Large intestine (tissue), 3 donors: ENCODE data around the gene PIK3C2B. TPM values are rescaled to one million over a fixed set of nuclear protein-coding genes. Genes with fewer than 3 reads are reported as not detected.

Experiments used
- DNase-seq, 2 donors: peaks; one replicate each; pipeline versions ENCODE4 v3.0.0 to v3.0.0-alpha.2; 2013
- H3K27ac ChIP-seq: one replicate; pipeline ENCODE4 v1.5.1; 2013; ENCODE audit warnings: low read length
- H3K27me3 ChIP-seq: 2 replicates; pipeline ENCODE4 v1.6.1; 2013; ENCODE audit warnings: low read length; ENCODE audit not compliant: control insufficient read depth, insufficient read depth
- H3K36me3 ChIP-seq: 2 replicates; pipeline ENCODE4 v1.6.1; 2013; ENCODE audit warnings: low read length; ENCODE audit not compliant: control insufficient read depth, insufficient read depth
- H3K4me1 ChIP-seq: one replicate; pipeline ENCODE4 v1.6.1; 2013; ENCODE audit warnings: low read length; ENCODE audit not compliant: control insufficient read depth, insufficient read depth
- H3K4me3 ChIP-seq: one replicate; pipeline ENCODE4 v1.5.1; 2013; ENCODE audit warnings: low read length
- H3K9me3 ChIP-seq: one replicate; pipeline ENCODE4 v1.6.1; 2013; ENCODE audit warnings: mild to moderate bottlenecking, low read depth, low read length, moderate library complexity; ENCODE audit not compliant: control insufficient read depth
- WGBS: methylation state at CpG from one replicate; pipeline ENCODE4 v1.1.5; 2013; ENCODE audit warnings: low lambda C conversion rate; ENCODE audit not compliant: insufficient coverage; 5-methylcytosine and 5-hydroxymethylcytosine counted together
- polyA plus RNA-seq: library from polyadenylated mRNA; unstranded; fragments of 120-200 nt; gene quantifications from one replicate; pipeline ENCODE4 v1.2.1, GENCODE V29; 2013

Gene PIK3C2B
- polyA plus RNA-seq, 1 donor = 26.3 TPM

DNA sequence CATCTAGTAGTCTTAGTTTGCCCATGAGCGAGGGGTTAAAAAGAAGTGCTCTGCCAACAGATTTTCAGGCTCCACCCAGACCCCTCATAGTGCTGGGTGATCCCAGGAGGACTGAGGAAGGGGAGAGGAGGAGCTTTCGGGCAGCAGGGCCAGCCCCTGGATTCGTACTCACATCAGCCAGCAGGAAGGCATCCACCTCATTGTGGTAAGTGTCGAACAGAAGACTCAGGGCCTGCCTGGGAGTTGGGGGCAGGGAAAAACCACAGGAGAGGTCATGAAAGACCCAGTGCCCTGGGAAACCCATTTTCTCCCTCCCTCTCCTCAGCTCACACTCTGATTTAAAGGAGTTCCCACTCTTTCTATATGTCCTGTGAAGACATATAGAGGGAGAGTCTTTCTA, 34.9 kb downstream of the PIK3C2B start:
- H3K27ac ChIP-seq = no peak overlapping the region
- H3K4me1 ChIP-seq = no peaks in the 10 kb centered on the region
- no CpG with 5 or more reads among the region's 4 CpGs for WGBS
- no peaks in the 10 kb centered on the region for H3K27me3 ChIP-seq
- H3K36me3 ChIP-seq = peaks cover 86% of the 10 kb centered on the region
- no peak overlapping the region for H3K4me3 ChIP-seq
- DNase-seq = no peak
- no peaks in the 10 kb centered on the region for H3K9me3 ChIP-seq

DNA sequence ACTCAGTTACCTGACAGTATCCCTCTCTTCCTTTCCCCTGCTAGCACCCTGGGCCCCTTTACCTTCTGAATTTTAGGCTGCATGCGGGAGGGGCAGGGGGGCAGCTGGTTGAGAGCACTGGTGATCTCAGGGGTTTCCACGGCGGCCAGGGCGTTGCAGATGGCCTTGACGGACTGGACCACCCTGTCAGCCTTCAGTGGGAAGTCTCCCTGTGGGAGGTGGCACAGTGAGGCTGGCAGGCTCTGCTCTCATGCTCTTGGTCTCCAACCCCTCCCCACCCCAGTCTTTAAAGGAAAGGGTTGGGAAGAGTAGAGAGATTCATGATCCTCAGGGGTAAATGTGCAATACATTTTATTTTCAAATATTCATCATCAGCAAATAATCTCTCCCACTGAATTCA, 36.9 kb downstream of the PIK3C2B start:
- no peak for DNase-seq
- Histone ChIP-seq H3K4me3 (no peak overlapping the region), H3K27ac (no peak overlapping the region), H3K4me1 (peaks cover 5% of the 10 kb centered on the region), H3K27me3 (no peaks in the 10 kb centered on the region), H3K9me3 (no peaks in the 10 kb centered on the region), H3K36me3 (peaks cover 83% of the 10 kb centered on the region)
- no CpG with 5 or more reads among the region's 5 CpGs for WGBS

DNA sequence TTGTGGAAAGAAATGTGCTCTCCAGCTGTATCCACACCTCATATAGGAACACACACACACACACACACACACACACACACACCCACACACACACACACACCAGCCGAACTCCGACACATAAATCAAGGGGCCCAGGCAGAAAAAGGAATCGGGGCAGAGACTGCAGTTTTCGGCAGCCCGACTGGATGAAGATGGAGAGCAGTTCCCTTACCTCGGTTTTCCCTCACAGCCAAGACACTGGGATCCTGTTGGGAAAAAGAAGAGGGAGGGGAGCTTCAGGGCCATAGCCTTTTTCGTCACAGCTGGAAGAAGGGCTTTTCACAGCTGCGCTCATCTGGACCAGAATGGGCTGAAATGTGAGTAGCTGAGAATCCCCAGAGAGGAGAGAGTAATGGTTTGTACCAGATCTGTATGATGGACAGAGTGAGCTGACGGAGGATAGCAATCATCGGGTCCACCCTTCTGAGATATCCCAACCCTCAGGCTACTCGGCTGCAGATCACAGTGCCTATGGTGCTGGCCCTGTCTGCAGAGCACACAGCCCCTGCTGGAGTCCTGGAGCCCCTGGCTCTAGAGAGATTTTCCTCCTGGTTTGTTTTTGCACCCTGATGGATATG, 37.7 kb downstream of the PIK3C2B start:
- no CpG with 5 or more reads among the region's 11 CpGs for WGBS
- peak; percentile 29 to 30 for DNase-seq
- H3K4me3 ChIP-seq = no peak overlapping the region
- H3K27me3 ChIP-seq = no peaks in the 10 kb centered on the region
- H3K4me1 ChIP-seq = peaks cover 11% of the 10 kb centered on the region
- H3K9me3 ChIP-seq = no peaks in the 10 kb centered on the region
- H3K36me3 ChIP-seq = peaks cover 78% of the 10 kb centered on the region
- no peak overlapping the region for H3K27ac ChIP-seq

DNA sequence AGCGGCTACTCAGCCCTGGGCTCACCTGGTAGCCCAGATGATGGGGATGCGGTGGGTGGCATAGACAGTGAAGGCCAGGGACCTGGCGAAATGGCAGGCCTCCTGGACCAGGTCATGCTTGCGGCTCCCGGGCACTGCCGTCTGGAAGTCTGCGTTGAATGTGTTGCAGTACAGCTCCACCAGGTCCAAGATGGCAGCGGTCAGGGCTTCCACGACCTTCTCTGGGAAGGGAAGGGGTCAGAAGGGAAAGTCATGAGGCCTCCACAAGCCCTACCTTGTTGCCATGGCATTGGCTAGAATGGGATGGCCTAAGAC, 38.8 kb downstream of the PIK3C2B start:
- WGBS = 93% methylated on average over 3 of the region's 9 CpGs
- H3K4me1 ChIP-seq = peaks cover 23% of the 10 kb centered on the region

DNA sequence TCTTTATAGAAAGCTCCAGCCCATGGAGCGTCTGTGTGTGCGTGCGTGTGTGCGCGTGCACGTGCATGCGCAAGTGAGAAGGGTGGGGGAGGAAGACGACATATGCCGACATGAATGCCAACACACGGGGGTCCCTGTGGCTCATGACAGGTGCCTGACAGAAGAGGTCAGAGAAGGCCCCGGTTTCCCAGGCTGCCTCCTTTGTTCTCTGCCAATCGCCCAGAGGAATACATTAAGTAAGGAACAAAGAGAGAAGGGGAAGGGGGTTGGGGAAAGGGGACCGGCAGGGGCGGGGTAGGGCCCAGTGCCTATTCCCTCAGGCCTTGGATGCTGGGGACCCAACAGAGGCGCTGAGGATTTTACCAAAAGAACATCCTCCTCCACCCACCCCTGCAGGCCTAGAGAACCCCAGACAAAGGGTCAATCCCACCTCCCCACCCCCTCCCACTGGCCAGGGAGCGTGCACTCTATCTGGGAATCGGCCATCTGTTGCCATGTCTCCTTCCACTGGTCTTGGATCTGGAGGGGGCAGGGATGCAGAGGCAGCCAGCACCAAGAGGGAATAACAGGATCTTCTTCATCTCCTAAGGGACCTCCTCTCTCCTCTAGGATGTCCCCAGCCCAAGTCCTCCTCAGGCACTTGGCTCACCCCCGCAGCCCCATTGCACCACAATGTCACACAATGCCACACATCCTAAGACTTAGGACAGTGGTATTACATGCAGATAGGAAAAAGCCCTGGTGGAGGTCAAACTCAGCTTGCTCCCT, 39.4 kb downstream of the PIK3C2B start:
- WGBS = no CpG with 5 or more reads among the region's 18 CpGs
- peaks cover 66% of the 10 kb centered on the region for H3K36me3 ChIP-seq

More for the DNA sequence above, 38.8 kb downstream of the PIK3C2B start:
- H3K27me3 ChIP-seq = no peaks in the 10 kb centered on the region
- no peaks in the 10 kb centered on the region for H3K9me3 ChIP-seq
- H3K27ac ChIP-seq = no peak overlapping the region
- H3K36me3 ChIP-seq = peaks cover 72% of the 10 kb centered on the region
- no peak for DNase-seq
- H3K4me3 ChIP-seq = no peak overlapping the region

DNA sequence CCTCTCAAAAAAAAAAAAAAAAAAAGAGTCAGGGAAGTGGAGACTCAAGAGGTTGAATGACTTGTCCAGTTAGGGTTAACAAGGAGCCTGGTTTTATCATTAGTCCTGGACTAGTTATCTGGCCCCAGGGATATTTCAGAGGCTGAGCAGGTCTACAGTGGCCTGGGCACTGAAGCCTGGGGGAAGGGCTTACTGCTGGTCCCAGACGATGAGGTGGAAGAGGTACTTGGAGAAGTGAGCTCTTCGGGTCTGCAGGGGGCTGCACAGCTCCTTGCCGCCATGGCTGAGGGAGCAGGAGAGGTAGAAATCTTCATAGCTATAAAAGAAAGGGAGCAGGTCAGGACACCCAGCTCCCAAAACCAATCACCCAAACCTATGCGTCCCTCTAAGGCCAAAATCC, 40.1 kb downstream of the PIK3C2B start:
- no CpG with 5 or more reads among the region's 4 CpGs for WGBS
- peaks cover 60% of the 10 kb centered on the region for H3K36me3 ChIP-seq
- peaks cover 34% of the 10 kb centered on the region for H3K4me1 ChIP-seq
- H3K27me3 ChIP-seq = no peaks in the 10 kb centered on the region
- H3K27ac ChIP-seq = no peak overlapping the region
- no peak overlapping the region for H3K4me3 ChIP-seq
- no peaks in the 10 kb centered on the region for H3K9me3 ChIP-seq
- DNase-seq = no peak

More for the DNA sequence above, 39.4 kb downstream of the PIK3C2B start:
- no peaks in the 10 kb centered on the region for H3K27me3 ChIP-seq
- H3K9me3 ChIP-seq = no peaks in the 10 kb centered on the region
- no peak overlapping the region for H3K4me3 ChIP-seq
- peaks cover 26% of the 10 kb centered on the region for H3K4me1 ChIP-seq
- H3K27ac ChIP-seq = no peak overlapping the region
- DNase-seq = no peak

DNA sequence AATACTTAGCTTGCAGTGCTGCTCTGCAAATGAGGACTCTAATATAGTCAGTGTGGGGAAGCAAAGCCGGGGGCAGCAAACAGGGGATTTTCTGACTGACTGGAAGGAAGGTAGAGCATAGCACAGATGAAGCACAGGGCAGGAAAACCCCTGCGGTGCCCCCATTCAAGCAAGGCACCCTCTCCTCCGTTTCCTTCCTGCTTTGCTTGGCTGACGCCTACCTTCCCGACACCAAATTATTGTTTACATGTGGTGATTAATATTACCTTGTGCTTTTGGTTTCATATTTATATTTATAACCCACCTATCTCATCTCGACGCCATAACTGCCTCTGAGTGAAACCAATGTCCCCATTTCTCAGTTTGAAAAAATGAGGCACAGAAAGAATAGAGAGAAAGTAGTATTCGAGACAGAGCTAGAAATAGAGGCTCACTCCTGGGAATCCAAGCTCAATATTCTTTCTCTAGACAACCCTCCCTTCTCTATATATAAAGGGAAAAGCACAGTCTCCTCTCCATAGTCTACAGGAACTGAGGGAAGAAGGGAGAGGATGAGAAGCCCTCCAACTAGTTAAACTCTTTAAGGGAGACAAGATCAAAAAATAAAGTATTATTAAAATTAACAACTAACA, 41.3 kb downstream of the PIK3C2B start:
- peak overlapping the region; percentile 13 for H3K27ac ChIP-seq
- 70% methylated on average over 5 of the region's 8 CpGs for WGBS
- H3K36me3 ChIP-seq = peaks cover 56% of the 10 kb centered on the region
- no peaks in the 10 kb centered on the region for H3K27me3 ChIP-seq
- peaks cover 46% of the 10 kb centered on the region for H3K4me1 ChIP-seq
- no peak overlapping the region for H3K4me3 ChIP-seq
- no peaks in the 10 kb centered on the region for H3K9me3 ChIP-seq
- DNase-seq = peak in 1 of 2 donors; percentile 37

DNA sequence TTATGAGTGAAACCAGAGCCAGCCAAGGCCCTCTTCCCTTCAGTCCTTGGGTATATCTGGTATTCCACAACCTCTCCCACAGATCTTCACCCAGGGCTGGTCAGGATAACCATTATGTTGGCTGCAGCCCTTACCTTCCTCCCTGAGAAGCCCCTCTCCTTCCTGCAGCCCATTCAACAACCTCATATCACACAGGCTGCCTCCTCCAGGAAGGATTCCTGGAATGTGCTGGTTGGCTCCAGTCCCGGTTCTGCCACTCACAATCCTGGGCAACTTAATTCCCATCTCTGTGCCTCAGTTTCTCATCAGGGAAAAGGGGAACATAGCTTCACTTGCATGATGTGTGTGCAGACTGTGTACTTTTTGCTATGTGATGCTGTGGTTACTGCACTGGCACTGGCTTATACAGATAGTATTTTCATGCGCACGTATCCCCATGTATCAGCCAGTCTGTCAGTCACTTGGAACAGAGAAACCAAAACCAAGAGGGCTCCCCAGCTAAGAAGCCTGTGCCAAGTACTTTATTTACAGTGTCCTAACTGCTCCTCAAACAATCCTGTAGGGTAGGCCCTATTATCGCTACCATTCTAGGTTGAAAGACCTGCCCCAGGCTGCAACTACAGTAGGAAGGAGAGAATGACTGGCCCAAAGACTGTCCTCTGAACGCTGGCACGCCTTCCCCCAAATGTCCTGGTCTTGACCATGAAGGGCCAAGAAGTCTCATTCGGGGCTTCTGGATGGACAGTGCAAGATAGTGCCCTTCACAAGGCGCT, 43.1 kb downstream of the PIK3C2B start:
- peak in 1 of 2 donors; percentile 43 for DNase-seq
- whole genome bisulfite sequencing = no CpG with 5 or more reads among the region's 8 CpGs

DNA sequence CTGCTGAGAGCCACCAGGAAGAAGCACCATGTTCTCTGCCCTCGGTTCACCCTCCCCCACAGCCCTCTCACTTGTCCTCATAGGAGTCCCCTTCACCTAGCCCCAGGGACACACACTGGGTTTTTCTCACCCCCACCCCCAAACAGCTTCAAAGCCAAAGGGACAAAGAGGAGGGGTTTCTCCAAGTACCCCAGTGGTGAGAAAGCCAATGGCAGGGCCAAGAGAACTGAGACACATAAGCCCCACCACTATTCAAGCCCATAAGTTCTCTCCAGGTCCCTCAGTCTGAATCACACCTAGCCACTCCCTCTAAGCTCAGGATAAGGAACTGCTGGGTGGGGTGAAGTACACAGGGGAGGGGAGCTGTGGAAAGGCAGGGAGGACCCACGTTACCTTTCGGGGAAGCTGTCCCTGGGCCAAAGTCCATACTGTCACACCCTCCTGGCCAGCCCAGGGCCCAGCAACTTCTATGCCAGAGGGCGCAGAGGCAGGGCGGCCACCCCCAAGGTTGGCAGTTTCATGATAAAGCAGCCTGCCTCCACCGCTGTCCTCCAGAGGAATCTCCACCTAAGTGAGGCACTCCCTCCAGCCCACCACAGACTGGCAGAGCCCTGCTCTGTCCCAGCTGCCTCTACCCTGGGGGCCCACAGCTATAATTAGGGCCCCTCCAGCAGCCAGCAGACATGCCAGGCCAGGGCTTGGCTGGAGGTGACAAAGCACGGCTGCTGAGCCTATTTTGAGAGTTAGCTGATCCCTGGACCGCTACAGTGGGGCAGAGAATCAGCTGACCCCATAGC, 43.9 kb downstream of the PIK3C2B start:
- H3K9me3 ChIP-seq = no peaks in the 10 kb centered on the region
- no CpG with 5 or more reads among the region's 8 CpGs for WGBS
- no peaks in the 10 kb centered on the region for H3K27me3 ChIP-seq
- peak; percentile 97 to 98 for DNase-seq
- H3K36me3 ChIP-seq = peaks cover 58% of the 10 kb centered on the region
- peaks cover 60% of the 10 kb centered on the region for H3K4me1 ChIP-seq
- no peak overlapping the region for H3K4me3 ChIP-seq
- peak overlapping the region; percentile 99 for H3K27ac ChIP-seq

More for the DNA sequence above, 43.1 kb downstream of the PIK3C2B start:
- Histone ChIP-seq H3K9me3 (no peaks in the 10 kb centered on the region), H3K4me1 (peaks cover 58% of the 10 kb centered on the region), H3K27me3 (no peaks in the 10 kb centered on the region), H3K27ac (peak overlapping the region; percentile 99), H3K4me3 (no peak overlapping the region), H3K36me3 (peaks cover 53% of the 10 kb centered on the region)
